Gastrocnemius medialis (tissue), 4 donors: ENCODE results near the gene HHATL.

ENCODE experiments used
- POLR2A ChIP-seq, 2 donors: fragments of 450-650 bp; IDR thresholded peaks; one replicate each; pipeline ENCODE4 v1.6.1; 2017; ENCODE audit warnings: antibody characterized with exemption in 2 of 2, mild to moderate bottlenecking in 2 of 2, moderate library complexity in 2 of 2
- TF ChIP-seq, protein P1 (sequence below), 5 experiments: fragments of 450-650 bp in 3 of 5; fragments of 200-600 bp in 2 of 5; sonication (generic) in 2 of 5; IDR thresholded peaks in 4 of 5; conservative IDR thresholded peaks in 1 of 5; 1 replicate in 4 of 5; 2 replicates in 1 of 5; pipeline ENCODE4 v1.5.1; 2016 to 2019; ENCODE audit warnings: antibody characterized with exemption in 5 of 5, mild to moderate bottlenecking in 3 of 5, moderate library complexity in 3 of 5

DNA sequence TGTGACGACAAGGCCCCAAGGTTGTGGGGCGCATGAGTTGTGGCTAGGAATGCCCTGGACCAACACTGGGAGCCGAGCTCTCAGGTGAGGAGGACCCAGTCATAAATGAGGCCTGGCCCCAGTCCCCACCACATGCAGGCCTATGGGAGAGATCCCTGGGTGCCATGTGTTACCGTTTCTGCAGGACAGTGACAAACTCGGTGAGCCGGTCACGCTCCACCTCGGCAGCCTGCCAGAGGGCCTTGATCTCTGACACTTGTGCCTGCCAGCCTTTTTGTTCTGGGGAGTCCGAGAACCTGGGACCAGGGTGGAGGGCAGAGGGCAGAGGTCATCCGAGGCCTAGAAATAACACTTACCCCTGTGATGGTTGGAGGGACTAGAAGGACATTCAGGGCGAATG is 27.7 kb upstream of the HHATL start:
- TF ChIP-seq, protein P1, sequence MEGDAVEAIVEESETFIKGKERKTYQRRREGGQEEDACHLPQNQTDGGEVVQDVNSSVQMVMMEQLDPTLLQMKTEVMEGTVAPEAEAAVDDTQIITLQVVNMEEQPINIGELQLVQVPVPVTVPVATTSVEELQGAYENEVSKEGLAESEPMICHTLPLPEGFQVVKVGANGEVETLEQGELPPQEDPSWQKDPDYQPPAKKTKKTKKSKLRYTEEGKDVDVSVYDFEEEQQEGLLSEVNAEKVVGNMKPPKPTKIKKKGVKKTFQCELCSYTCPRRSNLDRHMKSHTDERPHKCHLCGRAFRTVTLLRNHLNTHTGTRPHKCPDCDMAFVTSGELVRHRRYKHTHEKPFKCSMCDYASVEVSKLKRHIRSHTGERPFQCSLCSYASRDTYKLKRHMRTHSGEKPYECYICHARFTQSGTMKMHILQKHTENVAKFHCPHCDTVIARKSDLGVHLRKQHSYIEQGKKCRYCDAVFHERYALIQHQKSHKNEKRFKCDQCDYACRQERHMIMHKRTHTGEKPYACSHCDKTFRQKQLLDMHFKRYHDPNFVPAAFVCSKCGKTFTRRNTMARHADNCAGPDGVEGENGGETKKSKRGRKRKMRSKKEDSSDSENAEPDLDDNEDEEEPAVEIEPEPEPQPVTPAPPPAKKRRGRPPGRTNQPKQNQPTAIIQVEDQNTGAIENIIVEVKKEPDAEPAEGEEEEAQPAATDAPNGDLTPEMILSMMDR (IDR thresholded peaks at IDR 0.05 in 4 of 5, conservative IDR thresholded peaks at IDR 0.05 in 1 of 5): no peak
- no peak for TF ChIP-seq POLR2A (IDR thresholded peaks at IDR 0.05)
